Astrocyte (in vitro differentiated cells and primary cell): Measurements from ENCODE around the gene FITM1.

Experiments used
- CTCF ChIP-seq: IDR thresholded peaks from 2 replicates; pipeline ENCODE4 v1.5.1; 2011; ENCODE audit warnings: low read depth, mild to moderate bottlenecking, inconsistent platforms, low read length, moderate library complexity; ENCODE audit not compliant: insufficient read depth
- EZH2 ChIP-seq: IDR thresholded peaks from 2 replicates; pipeline ENCODE4 v1.6.1; 2012; ENCODE audit warnings: mild to moderate bottlenecking, low read length, inconsistent platforms; ENCODE audit not compliant: insufficient read depth

GRCh38 chr14:24167469-24168114, 37.1 kb downstream of the FITM1 start:
- TF ChIP-seq CTCF (no peak), EZH2 (no peak)
